AG10803 (cell line): ENCODE results near the gene OLIG3.

Experiments
- DNase-seq: peaks from one replicate; pipeline ENCODE4 v3.0.0; 2010; ENCODE audit warnings: low read depth
- H3K4me3 ChIP-seq: 2 replicates; pipeline ENCODE4 v1.5.1; 2011; ENCODE audit warnings: mild to moderate bottlenecking, low read length, control low read depth
- CTCF ChIP-seq: conservative IDR thresholded peaks from 2 replicates; pipeline ENCODE4 v1.5.1; 2011; ENCODE audit warnings: mild to moderate bottlenecking, low read length, control low read depth, inconsistent platforms

Gene OLIG3

GRCh38 chr6:137530404-137530803 is 36.2 kb upstream of the OLIG3 start:
- DNase-seq, result no peak
- TF ChIP-seq CTCF, result no peak
- no peak overlapping the region for H3K4me3 ChIP-seq

GRCh38 chr6:137522831-137523230 is 28.6 kb upstream of the OLIG3 start:
- no peak overlapping the region for H3K4me3 ChIP-seq
- DNase-seq, result no peak
- TF ChIP-seq CTCF, result no peak

GRCh38 chr6:137522198-137522798 is 28.1 kb upstream of the OLIG3 start:
- H3K4me3 ChIP-seq, result no peak overlapping the region
- no peak for TF ChIP-seq CTCF
- no peak for DNase-seq

- no peak for DNase-seq
- no peak for TF ChIP-seq CTCF
- H3K4me3 ChIP-seq, result no peak overlapping the region
These were observed 26.3 kb upstream of the OLIG3 start for GRCh38 chr6:137520520-137520919.

- TF ChIP-seq CTCF, result no peak
- no peak for DNase-seq
These were observed 25.5 kb upstream of the OLIG3 start for GRCh38 chr6:137519629-137520176.

GRCh38 chr6:137518386-137518983 is 24.3 kb upstream of the OLIG3 start:
- H3K4me3 ChIP-seq, result no peak overlapping the region
- DNase-seq, result no peak
- no peak for TF ChIP-seq CTCF

More at GRCh38 chr6:137519629-137520176, 25.5 kb upstream of the OLIG3 start:
- no peak overlapping the region for H3K4me3 ChIP-seq

GRCh38 chr6:137514418-137514817 is 20.2 kb upstream of the OLIG3 start:
- no peak for DNase-seq
- TF ChIP-seq CTCF, result no peak
- no peak overlapping the region for H3K4me3 ChIP-seq
